GM23338 (cell line): ENCODE results near the gene KCNMA1. TPM values are rescaled to one million over a fixed set of nuclear protein-coding genes. Genes with fewer than 3 reads are reported as not detected.

Experiments used
- ATAC-seq: fragments of 200-7000 bp; cut with Tn5 transposase; 3 replicates; pipeline ENCODE4 v1.9.1; 2020
- DNase-seq: peaks from one replicate; pipeline ENCODE4 v3.0.0-alpha.2; 2015; ENCODE audit warnings: low spot score
- H2AFZ ChIP-seq: fragments of 200-600 bp; sonication (generic); 2 replicates; pipeline ENCODE4 v1.8.0; 2016; ENCODE audit warnings: antibody characterized with exemption, mild to moderate bottlenecking, moderate library complexity
- H3F3A ChIP-seq: fragments of 200-600 bp; sonication (generic); replicated peaks from 2 replicates; pipeline ENCODE4 v1.8.0; 2017; ENCODE audit warnings: antibody characterized with exemption, mixed run types, low read depth
- H3K27ac ChIP-seq: fragments of 200-600 bp; sonication (generic); 2 replicates; pipeline ENCODE4 v1.6.1; 2016; ENCODE audit warnings: low read depth
- H3K27me3 ChIP-seq: fragments of 200-600 bp; sonication (generic); 2 replicates; pipeline ENCODE4 v1.8.0; 2016; ENCODE audit warnings: mild to moderate bottlenecking, mixed run types, moderate library complexity; ENCODE audit not compliant: insufficient read depth
- H3K36me3 ChIP-seq: fragments of 200-600 bp; sonication (generic); 2 replicates; pipeline ENCODE4 v1.8.0; 2016; ENCODE audit warnings: mild to moderate bottlenecking; ENCODE audit not compliant: insufficient read depth
- H3K4me1 ChIP-seq: fragments of 200-600 bp; sonication (generic); 2 replicates; pipeline ENCODE4 v1.8.0; 2016; ENCODE audit warnings: mild to moderate bottlenecking, moderate library complexity; ENCODE audit not compliant: insufficient read depth
- H3K4me2 ChIP-seq: fragments of 200-600 bp; sonication (generic); 2 replicates; pipeline ENCODE4 v1.7.1; 2017; ENCODE audit warnings: mixed run types
- H3K4me3 ChIP-seq: fragments of 200-600 bp; sonication (generic); 2 replicates; pipeline ENCODE4 v1.6.1; 2016; ENCODE audit warnings: mixed run types
- H3K79me2 ChIP-seq: fragments of 200-600 bp; sonication (generic); replicated peaks from 2 replicates; pipeline ENCODE4 v1.8.0; 2017; ENCODE audit warnings: mild to moderate bottlenecking; ENCODE audit not compliant: insufficient read depth
- H3K9me2 ChIP-seq: fragments of 200-600 bp; sonication (generic); 2 replicates; pipeline ENCODE4 v1.8.0; 2017; ENCODE audit not compliant: insufficient read depth
- H4K20me1 ChIP-seq: fragments of 200-600 bp; sonication (generic); replicated peaks from 2 replicates; pipeline ENCODE4 v1.8.0; 2017; ENCODE audit warnings: mild to moderate bottlenecking; ENCODE audit not compliant: insufficient read depth
- H3K27ac Mint-ChIP-seq: 2 replicates; pipeline ENCODE4 v1.8.0; 2020; ENCODE audit warnings: inconsistent platforms, mild to moderate bottlenecking, moderate library complexity, mixed read lengths
- H3K27me3 Mint-ChIP-seq: 3 replicates; pipeline ENCODE4 v1.8.0; 2022; ENCODE audit warnings: low read depth, mild to moderate bottlenecking, moderate library complexity, mixed read lengths, inconsistent platforms; ENCODE audit not compliant: insufficient read depth, poor library complexity
- H3K36me3 Mint-ChIP-seq: 3 replicates; pipeline ENCODE4 v1.8.0; 2021; ENCODE audit warnings: low read depth, mild to moderate bottlenecking, inconsistent platforms, moderate library complexity, mixed read lengths
- H3K4me1 Mint-ChIP-seq: 3 replicates; pipeline ENCODE4 v1.8.0; 2020; ENCODE audit warnings: mild to moderate bottlenecking, inconsistent platforms, mixed read lengths
- H3K4me3 Mint-ChIP-seq: 3 replicates; pipeline ENCODE4 v1.8.0; 2021; ENCODE audit warnings: moderate library complexity, mild to moderate bottlenecking, inconsistent platforms, mixed read lengths
- H3K9me3 Mint-ChIP-seq: 3 replicates; pipeline ENCODE4 v1.8.0; 2020; ENCODE audit warnings: moderate library complexity, mild to moderate bottlenecking, inconsistent platforms, mixed read lengths
- CREB1 ChIP-seq: fragments of 250-450 bp; sonication (Bioruptor Pico); IDR thresholded peaks from 2 replicates; pipeline ENCODE4 v1.5.0; 2020; ENCODE audit warnings: low read depth, mild to moderate bottlenecking, moderate library complexity
- EZH2 ChIP-seq: fragments of 200-600 bp; sonication (generic); IDR thresholded peaks from one replicate; pipeline ENCODE4 v1.8.0; 2017; ENCODE audit warnings: antibody characterized with exemption, mild to moderate bottlenecking, low read depth; ENCODE audit not compliant: unreplicated experiment
- EZH2phosphoT487 ChIP-seq: fragments of 200-600 bp; sonication (generic); IDR thresholded peaks from one replicate; pipeline ENCODE4 v1.8.1; 2018; ENCODE audit warnings: antibody characterized with exemption; ENCODE audit not compliant: unreplicated experiment
- JUNB ChIP-seq: IDR thresholded peaks from one replicate; pipeline ENCODE4 v1.6.1; 2016; ENCODE audit warnings: antibody characterized with exemption; ENCODE audit not compliant: unreplicated experiment
- NANOG ChIP-seq: IDR thresholded peaks from 2 replicates; pipeline ENCODE4 v1.6.1; 2016; ENCODE audit warnings: antibody characterized with exemption, borderline replicate concordance
- ZNF114 ChIP-seq: fragments of 250-450 bp; sonication (Bioruptor Pico); IDR thresholded peaks from 2 replicates; pipeline ENCODE4 v1.5.0; 2020; ENCODE audit warnings: mild to moderate bottlenecking, moderate library complexity
- ZNF331 ChIP-seq: fragments of 250-450 bp; sonication (Bioruptor Pico); IDR thresholded peaks from 2 replicates; pipeline ENCODE4 v1.5.0; 2020; ENCODE audit warnings: low read depth, mild to moderate bottlenecking, moderate library complexity
- polyA plus RNA-seq: library from polyadenylated mRNA; unstranded; fragments of >200 nt; fragmentation: Nextera tagmentation; extraction: Ambion mirVana; gene quantifications from 2 replicates; pipeline ENCODE4 v1.2.1, GENCODE V29; 2016
- total RNA-seq: library from RNA; depleted of rRNA; stranded (reverse); fragments of >200 nt; shearing (Covaris generic); gene quantifications from 2 replicates; pipeline ENCODE4 v1.2.3, GENCODE V29; 2014
- TF ChIP-seq, protein P1 (sequence below): fragments of 250-450 bp; sonication (Bioruptor Pico); IDR thresholded peaks from 2 replicates; pipeline ENCODE4 v1.5.0; 2020; ENCODE audit warnings: mild to moderate bottlenecking, moderate library complexity
- TF ChIP-seq, protein P2 (sequence below), 2 experiments: fragments of 200-600 bp in 1 of 2; sonication (generic) in 1 of 2; conservative IDR thresholded peaks; 2 replicates each; pipeline versions ENCODE4 v1.5.1 to v1.6.1; 2016 to 2017; ENCODE audit warnings: antibody characterized with exemption in 2 of 2, low read depth in 2 of 2, mild to moderate bottlenecking in 2 of 2, moderate library complexity in 1 of 2
- TF ChIP-seq, protein P3 (sequence below): IDR thresholded peaks from 2 replicates; pipeline ENCODE4 v1.6.1; 2016; ENCODE audit warnings: antibody characterized with exemption
- TF ChIP-seq, protein P4 (sequence below): IDR thresholded peaks from one replicate; pipeline ENCODE4 v1.6.1; 2018; ENCODE audit warnings: antibody characterized with exemption; ENCODE audit not compliant: unreplicated experiment

Gene KCNMA1
- total and polyA plus RNA-seq, 2 experiments from 2014 or later = 8.2 to 9.0 TPM

GRCh38 chr10:77016278-77016815 is 621.3 kb downstream of the KCNMA1 start:
- H3K36me3 ChIP-seq = no peaks in the 10 kb centered on the region

More at GRCh38 chr10:77016278-77016815, 621.3 kb downstream of the KCNMA1 start:
- Histone ChIP-seq H3K4me2 (no peak overlapping the region), H3K4me1 (no peaks in the 10 kb centered on the region), H3F3A (no peaks in the 10 kb centered on the region), H3K4me3 (no peak overlapping the region), H4K20me1 (no peaks in the 10 kb centered on the region), H3K79me2 (no peaks in the 10 kb centered on the region), H3K27me3 (no peaks in the 10 kb centered on the region), H3K27ac (no peak overlapping the region), H3K9me2 (no peaks in the 10 kb centered on the region; the same call in 1 of the 2 replicates), H2AFZ (no peak overlapping the region)
- ATAC-seq (no peak), DNase-seq (no peak)
- Mint-ChIP-seq H3K27ac (no peak overlapping the region), H3K4me1 (no peaks in the 10 kb centered on the region), H3K27me3 (peaks cover 4% of the 10 kb centered on the region), H3K9me3 (no peaks in the 10 kb centered on the region), H3K36me3 (no peaks in the 10 kb centered on the region), H3K4me3 (no peak overlapping the region)
- no peak for TF ChIP-seq EZH2
- TF ChIP-seq JUNB = no peak
- no peak for TF ChIP-seq NANOG
- TF ChIP-seq, protein P1, sequence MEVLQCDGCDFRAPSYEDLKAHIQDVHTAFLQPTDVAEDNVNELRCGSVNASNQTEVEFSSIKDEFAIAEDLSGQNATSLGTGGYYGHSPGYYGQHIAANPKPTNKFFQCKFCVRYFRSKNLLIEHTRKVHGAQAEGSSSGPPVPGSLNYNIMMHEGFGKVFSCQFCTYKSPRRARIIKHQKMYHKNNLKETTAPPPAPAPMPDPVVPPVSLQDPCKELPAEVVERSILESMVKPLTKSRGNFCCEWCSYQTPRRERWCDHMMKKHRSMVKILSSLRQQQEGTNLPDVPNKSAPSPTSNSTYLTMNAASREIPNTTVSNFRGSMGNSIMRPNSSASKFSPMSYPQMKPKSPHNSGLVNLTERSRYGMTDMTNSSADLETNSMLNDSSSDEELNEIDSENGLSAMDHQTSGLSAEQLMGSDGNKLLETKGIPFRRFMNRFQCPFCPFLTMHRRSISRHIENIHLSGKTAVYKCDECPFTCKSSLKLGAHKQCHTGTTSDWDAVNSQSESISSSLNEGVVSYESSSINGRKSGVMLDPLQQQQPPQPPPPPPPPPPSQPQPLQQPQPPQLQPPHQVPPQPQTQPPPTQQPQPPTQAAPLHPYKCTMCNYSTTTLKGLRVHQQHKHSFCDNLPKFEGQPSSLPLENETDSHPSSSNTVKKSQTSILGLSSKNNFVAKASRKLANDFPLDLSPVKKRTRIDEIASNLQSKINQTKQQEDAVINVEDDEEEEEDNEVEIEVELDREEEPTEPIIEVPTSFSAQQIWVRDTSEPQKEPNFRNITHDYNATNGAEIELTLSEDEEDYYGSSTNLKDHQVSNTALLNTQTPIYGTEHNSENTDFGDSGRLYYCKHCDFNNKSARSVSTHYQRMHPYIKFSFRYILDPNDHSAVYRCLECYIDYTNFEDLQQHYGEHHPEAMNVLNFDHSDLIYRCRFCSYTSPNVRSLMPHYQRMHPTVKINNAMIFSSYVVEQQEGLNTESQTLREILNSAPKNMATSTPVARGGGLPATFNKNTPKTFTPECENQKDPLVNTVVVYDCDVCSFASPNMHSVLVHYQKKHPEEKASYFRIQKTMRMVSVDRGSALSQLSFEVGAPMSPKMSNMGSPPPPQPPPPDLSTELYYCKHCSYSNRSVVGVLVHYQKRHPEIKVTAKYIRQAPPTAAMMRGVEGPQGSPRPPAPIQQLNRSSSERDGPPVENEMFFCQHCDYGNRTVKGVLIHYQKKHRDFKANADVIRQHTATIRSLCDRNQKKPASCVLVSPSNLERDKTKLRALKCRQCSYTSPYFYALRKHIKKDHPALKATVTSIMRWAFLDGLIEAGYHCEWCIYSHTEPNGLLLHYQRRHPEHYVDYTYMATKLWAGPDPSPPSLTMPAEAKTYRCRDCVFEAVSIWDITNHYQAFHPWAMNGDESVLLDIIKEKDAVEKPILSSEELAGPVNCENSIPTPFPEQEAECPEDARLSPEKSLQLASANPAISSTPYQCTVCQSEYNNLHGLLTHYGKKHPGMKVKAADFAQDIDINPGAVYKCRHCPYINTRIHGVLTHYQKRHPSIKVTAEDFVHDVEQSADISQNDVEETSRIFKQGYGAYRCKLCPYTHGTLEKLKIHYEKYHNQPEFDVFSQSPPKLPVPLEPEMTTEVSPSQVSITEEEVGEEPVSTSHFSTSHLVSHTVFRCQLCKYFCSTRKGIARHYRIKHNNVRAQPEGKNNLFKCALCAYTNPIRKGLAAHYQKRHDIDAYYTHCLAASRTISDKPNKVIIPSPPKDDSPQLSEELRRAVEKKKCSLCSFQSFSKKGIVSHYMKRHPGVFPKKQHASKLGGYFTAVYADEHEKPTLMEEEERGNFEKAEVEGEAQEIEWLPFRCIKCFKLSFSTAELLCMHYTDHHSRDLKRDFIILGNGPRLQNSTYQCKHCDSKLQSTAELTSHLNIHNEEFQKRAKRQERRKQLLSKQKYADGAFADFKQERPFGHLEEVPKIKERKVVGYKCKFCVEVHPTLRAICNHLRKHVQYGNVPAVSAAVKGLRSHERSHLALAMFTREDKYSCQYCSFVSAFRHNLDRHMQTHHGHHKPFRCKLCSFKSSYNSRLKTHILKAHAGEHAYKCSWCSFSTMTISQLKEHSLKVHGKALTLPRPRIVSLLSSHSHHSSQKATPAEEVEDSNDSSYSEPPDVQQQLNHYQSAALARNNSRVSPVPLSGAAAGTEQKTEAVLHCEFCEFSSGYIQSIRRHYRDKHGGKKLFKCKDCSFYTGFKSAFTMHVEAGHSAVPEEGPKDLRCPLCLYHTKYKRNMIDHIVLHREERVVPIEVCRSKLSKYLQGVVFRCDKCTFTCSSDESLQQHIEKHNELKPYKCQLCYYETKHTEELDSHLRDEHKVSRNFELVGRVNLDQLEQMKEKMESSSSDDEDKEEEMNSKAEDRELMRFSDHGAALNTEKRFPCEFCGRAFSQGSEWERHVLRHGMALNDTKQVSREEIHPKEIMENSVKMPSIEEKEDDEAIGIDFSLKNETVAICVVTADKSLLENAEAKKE (CRISPR knock-in tag) = no peak
- TF ChIP-seq, protein P2, sequence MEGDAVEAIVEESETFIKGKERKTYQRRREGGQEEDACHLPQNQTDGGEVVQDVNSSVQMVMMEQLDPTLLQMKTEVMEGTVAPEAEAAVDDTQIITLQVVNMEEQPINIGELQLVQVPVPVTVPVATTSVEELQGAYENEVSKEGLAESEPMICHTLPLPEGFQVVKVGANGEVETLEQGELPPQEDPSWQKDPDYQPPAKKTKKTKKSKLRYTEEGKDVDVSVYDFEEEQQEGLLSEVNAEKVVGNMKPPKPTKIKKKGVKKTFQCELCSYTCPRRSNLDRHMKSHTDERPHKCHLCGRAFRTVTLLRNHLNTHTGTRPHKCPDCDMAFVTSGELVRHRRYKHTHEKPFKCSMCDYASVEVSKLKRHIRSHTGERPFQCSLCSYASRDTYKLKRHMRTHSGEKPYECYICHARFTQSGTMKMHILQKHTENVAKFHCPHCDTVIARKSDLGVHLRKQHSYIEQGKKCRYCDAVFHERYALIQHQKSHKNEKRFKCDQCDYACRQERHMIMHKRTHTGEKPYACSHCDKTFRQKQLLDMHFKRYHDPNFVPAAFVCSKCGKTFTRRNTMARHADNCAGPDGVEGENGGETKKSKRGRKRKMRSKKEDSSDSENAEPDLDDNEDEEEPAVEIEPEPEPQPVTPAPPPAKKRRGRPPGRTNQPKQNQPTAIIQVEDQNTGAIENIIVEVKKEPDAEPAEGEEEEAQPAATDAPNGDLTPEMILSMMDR (conservative IDR thresholded peaks at IDR 0.05; ENCODE audit: low read depth in 2 of 2) = no peak
- no peak for TF ChIP-seq ZNF331
- no peak for TF ChIP-seq CREB1 (CRISPR knock-in tag)
- TF ChIP-seq, protein P3, sequence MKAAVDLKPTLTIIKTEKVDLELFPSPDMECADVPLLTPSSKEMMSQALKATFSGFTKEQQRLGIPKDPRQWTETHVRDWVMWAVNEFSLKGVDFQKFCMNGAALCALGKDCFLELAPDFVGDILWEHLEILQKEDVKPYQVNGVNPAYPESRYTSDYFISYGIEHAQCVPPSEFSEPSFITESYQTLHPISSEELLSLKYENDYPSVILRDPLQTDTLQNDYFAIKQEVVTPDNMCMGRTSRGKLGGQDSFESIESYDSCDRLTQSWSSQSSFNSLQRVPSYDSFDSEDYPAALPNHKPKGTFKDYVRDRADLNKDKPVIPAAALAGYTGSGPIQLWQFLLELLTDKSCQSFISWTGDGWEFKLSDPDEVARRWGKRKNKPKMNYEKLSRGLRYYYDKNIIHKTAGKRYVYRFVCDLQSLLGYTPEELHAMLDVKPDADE = no peak
- TF ChIP-seq ZNF114 = no peak
- TF ChIP-seq EZH2phosphoT487 = no peak
- TF ChIP-seq, protein P4, sequence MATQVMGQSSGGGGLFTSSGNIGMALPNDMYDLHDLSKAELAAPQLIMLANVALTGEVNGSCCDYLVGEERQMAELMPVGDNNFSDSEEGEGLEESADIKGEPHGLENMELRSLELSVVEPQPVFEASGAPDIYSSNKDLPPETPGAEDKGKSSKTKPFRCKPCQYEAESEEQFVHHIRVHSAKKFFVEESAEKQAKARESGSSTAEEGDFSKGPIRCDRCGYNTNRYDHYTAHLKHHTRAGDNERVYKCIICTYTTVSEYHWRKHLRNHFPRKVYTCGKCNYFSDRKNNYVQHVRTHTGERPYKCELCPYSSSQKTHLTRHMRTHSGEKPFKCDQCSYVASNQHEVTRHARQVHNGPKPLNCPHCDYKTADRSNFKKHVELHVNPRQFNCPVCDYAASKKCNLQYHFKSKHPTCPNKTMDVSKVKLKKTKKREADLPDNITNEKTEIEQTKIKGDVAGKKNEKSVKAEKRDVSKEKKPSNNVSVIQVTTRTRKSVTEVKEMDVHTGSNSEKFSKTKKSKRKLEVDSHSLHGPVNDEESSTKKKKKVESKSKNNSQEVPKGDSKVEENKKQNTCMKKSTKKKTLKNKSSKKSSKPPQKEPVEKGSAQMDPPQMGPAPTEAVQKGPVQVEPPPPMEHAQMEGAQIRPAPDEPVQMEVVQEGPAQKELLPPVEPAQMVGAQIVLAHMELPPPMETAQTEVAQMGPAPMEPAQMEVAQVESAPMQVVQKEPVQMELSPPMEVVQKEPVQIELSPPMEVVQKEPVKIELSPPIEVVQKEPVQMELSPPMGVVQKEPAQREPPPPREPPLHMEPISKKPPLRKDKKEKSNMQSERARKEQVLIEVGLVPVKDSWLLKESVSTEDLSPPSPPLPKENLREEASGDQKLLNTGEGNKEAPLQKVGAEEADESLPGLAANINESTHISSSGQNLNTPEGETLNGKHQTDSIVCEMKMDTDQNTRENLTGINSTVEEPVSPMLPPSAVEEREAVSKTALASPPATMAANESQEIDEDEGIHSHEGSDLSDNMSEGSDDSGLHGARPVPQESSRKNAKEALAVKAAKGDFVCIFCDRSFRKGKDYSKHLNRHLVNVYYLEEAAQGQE = no peak
